Left colon (tissue), 2 donors: ENCODE results near the gene RTN4IP1. TPM values are rescaled to one million over a fixed set of nuclear protein-coding genes. Genes with fewer than 3 reads are reported as not detected.

Experiments
- ATAC-seq: fragments of 200-7000 bp; cut with Tn5 transposase; one replicate; pipeline ENCODE4 v1.9.1; 2020; ENCODE audit warnings: mild to moderate bottlenecking, moderate library complexity
- DNase-seq, 2 donors: peaks; one replicate each; pipeline ENCODE4 v3.0.0-alpha.2; 2020
- intact Hi-C, 2 donors: fragments of 100-400 bp; cut with DNase I in 1 of 2; cut with micrococcal nuclease in 1 of 2; formaldehyde crosslinking; loops; one replicate each; pipeline versions ENCODE4 v1.11.2 to v1.14.0; 2022; cut with DNase I, micrococcal nuclease
- total RNA-seq, 2 donors: library from RNA; stranded (reverse); fragmentation: NEBNext Ultra II Directional; extraction: Animal tissue kit (Norgen Biotek cat#: 25700); gene quantifications; one replicate each; pipeline ENCODE4 v1.2.1, GENCODE V29; 2021
- donor health status: DM: no; HTN: no; CAD: no.
- donor health status: DM: yes; HTN: yes; CAD: no.

The RTN4IP1 gene
- total RNA-seq, 2 donors from 2014 or later, result 10.2 to 16.9 TPM

- DNase-seq (no peak), ATAC-seq (no peak)
- intact Hi-C loops, result no loop called here
These were observed 95.3 kb downstream of the RTN4IP1 start for GRCh38 chr6:106534004-106534403.

GRCh38 chr6:106533054-106533453 lies 96.2 kb downstream of the RTN4IP1 start:
- no peak for ATAC-seq
- DNase-seq, result no peak
- intact Hi-C loops, result no loop called here

GRCh38 chr6:106530502-106530901 lies 98.8 kb downstream of the RTN4IP1 start:
- ATAC-seq, result no peak
- intact Hi-C loops, result no loop called here
- no peak for DNase-seq

- no peak for ATAC-seq
- intact Hi-C loops, result no loop called here
- DNase-seq, result no peak
These were observed 99.3 kb downstream of the RTN4IP1 start for GRCh38 chr6:106530026-106530425.

- ATAC-seq (peak; percentile 42), DNase-seq (no peak)
- intact Hi-C loops, result no loop called here
These were observed 99.9 kb downstream of the RTN4IP1 start for GRCh38 chr6:106529438-106529837.

- intact Hi-C loops, result no loop called here
- no peak for DNase-seq
- ATAC-seq, result no peak
These were observed 100.8 kb downstream of the RTN4IP1 start for GRCh38 chr6:106528521-106528920.

GRCh38 chr6:106527979-106528378 lies 101.3 kb downstream of the RTN4IP1 start:
- intact Hi-C loops, result no loop called here
- ATAC-seq (no peak), DNase-seq (no peak)

- no peak for ATAC-seq
- intact Hi-C loops, result no loop called here
- DNase-seq, result no peak
These were observed 102.2 kb downstream of the RTN4IP1 start for GRCh38 chr6:106527117-106527516.

- intact Hi-C loops, result no loop called here
- DNase-seq (no peak), ATAC-seq (no peak)
These were observed 103.4 kb downstream of the RTN4IP1 start for GRCh38 chr6:106525882-106526275.

- ATAC-seq (peak; percentile 78), DNase-seq (no peak)
- intact Hi-C loops, result no loop called here
These were observed 104.0 kb downstream of the RTN4IP1 start for GRCh38 chr6:106525107-106525881.

GRCh38 chr6:106522562-106523250 lies 106.6 kb downstream of the RTN4IP1 start:
- ATAC-seq (no peak), DNase-seq (no peak)
- intact Hi-C loops, result no loop called here

Other genes starting within 250 kb of the RTN4IP1 start
- 10 to 100 TPM; 14.2 to 14.4 TPM for gene QRSL1, start 80 bp upstream of the RTN4IP1 start, total RNA-seq